Fibroblast of mammary gland (primary cell): ENCODE results near the gene GPD1L.
A peak's percentile ranks its signal among the peaks of the same experiment; 100 is the strongest.
"Not testable (repeated sequence)": the region's sequence is repeated elsewhere in the genome, so short reads cannot be mapped to it uniquely, and the experiment has no call there.

Source experiments
- DNase-seq: peaks from one replicate; pipeline ENCODE4 v3.0.0-alpha.2; 2010; ENCODE audit warnings: low read depth
- H3K4me3 ChIP-seq: 2 replicates; pipeline ENCODE4 v1.5.1; 2011; ENCODE audit warnings: low read depth, mild to moderate bottlenecking, low read length, moderate library complexity; ENCODE audit not compliant: control insufficient read depth
- CTCF ChIP-seq: conservative IDR thresholded peaks from 2 replicates; pipeline ENCODE4 v1.5.1; 2011; ENCODE audit warnings: low read depth, low read length, inconsistent platforms; ENCODE audit not compliant: control insufficient read depth, insufficient read depth

Gene GPD1L

GRCh38 chr3:32104492-32104891 lies 1.9 kb upstream of the GPD1L start:
- H3K4me3 ChIP-seq, result no peak overlapping the region
- no peak for DNase-seq
- no peak for TF ChIP-seq CTCF

DNA sequence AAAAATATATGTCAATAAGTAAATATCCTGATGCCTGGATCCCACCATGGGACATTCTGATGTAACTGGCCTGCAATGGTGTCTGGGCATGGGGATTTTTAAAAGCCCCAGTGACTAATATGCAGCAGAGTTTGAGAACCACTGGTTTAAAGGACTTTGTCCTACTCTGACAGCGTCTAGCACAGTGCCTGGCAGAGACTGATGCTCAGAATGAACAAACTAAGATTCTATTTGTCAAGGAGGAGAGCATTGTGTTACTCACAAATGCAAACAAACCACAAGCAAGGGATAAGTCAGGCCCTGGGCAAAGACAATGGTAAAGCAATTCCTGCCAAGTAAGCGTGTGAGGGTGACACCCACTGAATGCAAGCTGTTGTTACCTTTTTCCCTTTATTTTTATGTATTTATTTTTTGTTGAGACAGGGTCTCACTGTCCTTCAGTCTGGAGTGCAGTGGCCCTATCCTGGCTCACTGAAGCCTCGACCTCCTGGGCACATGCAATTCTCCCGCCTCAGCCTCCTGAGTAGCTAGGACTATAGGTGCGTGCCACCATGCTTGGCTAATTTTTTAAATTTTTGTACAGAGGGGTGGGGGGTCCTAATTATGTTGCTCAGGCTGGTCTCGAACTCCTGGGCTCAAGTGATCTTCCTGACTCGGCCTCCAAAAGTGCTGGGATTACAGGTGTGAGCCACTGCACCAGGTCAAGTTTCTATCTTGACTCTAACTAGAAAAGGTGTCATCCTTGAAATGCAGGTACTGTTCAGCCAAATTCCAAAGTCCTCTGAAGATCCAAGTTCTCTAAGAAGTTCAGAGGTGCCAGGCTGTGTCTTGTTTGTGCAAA lies 909 bp upstream of the GPD1L start:
- H3K4me3 ChIP-seq, result no peak overlapping the region
- peak; percentile 39 for DNase-seq
- no peak for TF ChIP-seq CTCF

DNA sequence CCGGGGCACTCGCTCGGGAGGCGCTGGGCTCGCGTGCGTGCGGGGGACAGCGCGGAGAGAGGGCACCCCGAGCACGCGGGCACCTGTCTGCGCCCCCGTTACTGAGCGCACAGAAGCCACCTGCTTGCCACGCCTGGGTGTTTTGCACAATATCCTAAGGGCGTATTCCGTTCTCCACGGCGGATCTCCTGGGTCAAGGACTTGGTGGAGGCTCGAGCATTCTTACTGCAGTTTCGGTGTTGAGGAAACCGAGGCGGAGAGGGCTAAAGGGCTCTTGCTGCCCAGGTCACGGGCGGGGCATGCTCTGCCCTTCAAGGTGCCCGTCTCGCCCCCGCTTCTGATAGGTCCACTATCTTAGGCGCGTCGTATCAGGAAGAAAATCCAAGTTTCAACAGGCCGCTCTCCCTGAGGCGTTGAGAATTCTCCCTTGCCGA lies 526 bp downstream of the GPD1L start:
- no peak for TF ChIP-seq CTCF
- H3K4me3 ChIP-seq, result peak overlapping the region; percentile 69
- DNase-seq, result no peak

DNA sequence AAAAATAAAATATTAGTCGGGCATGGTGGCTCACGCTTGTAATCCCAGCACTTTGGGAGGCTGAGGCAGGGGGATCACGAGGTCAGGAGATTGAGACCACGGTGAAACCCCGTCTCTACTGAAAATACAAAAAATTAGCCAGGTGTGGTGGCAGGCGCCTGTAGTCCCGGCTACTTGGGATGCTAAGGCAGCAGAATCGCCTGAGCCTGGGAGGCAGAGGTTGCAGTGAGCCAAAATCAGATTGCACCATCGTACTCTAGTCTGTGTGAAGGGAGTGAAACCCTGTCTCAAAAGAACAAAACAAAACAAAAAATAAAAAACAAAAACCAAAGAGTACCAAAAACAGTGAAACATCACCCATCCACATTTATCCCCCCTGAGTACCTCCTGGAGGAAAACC lies 1.8 kb downstream of the GPD1L start:
- DNase-seq, H3K4me3 ChIP-seq: not testable (repeated sequence)

- DNase-seq, result peak; percentile 88
- no peak overlapping the region for H3K4me3 ChIP-seq
- TF ChIP-seq CTCF, result no peak
Observed at GRCh38 chr3:32109256-32109655, 2.8 kb downstream of the GPD1L start.

DNA sequence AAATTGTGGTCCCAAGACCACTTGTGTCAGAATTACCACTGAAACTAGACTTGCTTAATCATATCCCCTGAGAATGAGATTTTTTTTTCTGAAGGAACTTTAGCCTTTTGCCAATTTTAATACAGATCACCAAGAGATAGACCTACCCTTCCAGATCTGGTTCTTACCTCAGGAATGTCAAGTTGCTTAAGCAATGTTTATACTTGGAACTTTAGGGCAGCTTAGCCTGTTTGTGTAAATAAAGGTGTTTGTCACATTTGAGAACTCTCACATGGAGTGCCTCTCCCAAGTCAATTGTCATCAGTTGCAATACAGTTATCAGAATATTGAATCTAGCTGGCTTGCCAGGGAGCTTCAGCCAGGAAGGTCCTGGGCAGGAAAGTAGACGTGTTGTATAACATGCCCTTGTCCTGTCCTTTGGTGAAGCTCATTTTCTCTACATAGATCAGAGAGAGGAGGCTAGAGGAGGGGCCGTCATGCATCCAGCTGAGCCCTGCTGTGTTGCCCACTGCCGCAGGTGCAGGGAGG lies 3.9 kb downstream of the GPD1L start:
- no peak for TF ChIP-seq CTCF
- H3K4me3 ChIP-seq, result no peak overlapping the region
- DNase-seq, result peak; percentile 17

GRCh38 chr3:32111560-32111959 lies 5.1 kb downstream of the GPD1L start:
- TF ChIP-seq CTCF, result no peak
- H3K4me3 ChIP-seq, result no peak overlapping the region
- no peak for DNase-seq
